Measurements from ENCODE around the gene P3H4.

P3H4 gene

DNA sequence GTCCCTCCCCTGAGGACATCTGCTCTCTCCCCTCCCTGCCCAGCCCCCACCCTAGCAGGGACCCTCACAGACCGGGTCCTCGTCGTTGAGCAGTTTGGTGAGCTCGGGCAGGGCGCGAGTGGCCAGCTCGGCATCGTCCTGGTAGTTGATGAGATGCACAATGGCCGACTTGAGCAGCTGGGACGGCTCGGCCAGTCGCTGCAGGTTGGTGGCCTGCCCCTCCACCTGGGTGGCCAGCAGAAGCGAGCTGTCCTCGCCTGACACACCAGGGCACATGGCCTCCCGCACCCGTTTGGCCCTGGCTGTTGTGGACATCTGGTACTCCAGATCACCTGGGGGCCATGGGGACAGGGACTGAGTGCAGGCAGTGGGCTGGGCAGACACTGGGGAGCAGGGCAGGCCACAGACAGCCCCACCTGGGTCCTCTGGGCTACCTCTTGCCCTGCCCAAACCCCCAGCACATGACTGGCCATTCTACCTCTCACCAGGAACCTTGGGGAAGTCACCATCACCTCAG lies 42.3 kb downstream of the P3H4 start:
- DNase-seq: no peak

GRCh38 chr17:41768682-41769288 lies 43.0 kb downstream of the P3H4 start:
- no peak for DNase-seq

- no peak for DNase-seq
Measured at GRCh38 chr17:41767324-41768042, 44.3 kb downstream of the P3H4 start.

DNA sequence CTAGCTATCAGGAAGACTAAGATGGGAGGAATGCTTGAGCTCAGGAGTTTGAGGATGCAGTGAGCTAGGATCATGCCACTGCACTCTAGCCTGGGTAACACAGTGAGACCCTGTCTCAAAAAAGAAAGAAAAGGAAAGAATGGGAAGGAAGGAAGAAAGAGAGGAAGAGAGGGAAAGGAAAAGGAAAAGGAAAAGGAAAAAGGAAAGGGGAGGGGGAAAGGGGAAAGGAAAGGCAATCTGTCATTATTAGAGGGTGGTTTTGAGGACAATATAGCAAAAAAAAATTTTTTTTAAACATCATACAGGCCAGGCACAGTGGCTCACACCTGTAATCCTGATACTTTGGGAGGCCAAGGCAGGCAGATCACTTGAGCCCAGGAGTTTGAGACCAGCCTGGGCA lies 45.6 kb downstream of the P3H4 start:
- DNase-seq: no peak

- DNase-seq: no peak
Measured at GRCh38 chr17:41763327-41763726, 48.4 kb downstream of the P3H4 start.

DNA sequence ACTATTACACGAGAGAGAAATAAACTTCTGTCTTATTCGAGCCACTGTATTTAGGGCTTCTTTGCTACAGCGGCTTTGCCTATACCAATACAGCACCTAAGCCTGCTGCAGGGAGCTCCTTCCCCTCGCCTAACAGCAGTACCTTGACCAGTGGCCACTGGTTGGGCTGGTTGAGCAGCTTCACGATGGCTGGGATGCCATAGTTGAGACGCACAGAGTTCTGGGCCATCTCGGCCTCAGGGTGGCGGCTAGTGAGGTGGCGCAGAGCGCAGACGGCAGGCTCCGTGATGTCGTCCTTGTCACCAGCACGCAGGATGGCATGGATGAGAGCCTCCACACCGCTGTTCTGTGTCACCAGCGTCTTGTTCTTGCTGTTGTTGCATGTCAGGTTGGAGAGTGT lies 48.9 kb downstream of the P3H4 start:
- DNase-seq: no peak

- no peak for DNase-seq
Measured at GRCh38 chr17:41762391-41762790, 49.4 kb downstream of the P3H4 start.

DNA sequence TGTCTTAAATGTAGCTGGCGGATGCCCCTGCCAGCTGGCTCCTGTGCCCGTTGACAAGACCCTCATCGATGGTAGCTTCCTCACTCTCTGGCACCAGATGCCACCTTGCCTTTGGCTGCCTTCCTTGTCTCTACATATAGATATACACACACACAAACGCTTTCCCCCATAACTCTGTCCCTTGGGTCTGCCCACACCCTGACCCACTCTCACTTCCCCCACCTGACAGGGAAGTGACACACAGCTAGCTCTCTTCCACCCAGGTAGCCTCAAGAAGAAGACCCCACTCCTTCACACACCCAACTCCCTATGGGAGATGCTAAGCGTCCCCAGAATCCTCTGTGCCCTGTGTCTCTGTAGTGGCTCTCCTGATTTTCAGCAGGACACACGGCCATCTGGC lies 50.9 kb downstream of the P3H4 start:
- no peak for DNase-seq

GRCh38 chr17:41758601-41759000 lies 53.1 kb downstream of the P3H4 start:
- no peak for DNase-seq

DNA sequence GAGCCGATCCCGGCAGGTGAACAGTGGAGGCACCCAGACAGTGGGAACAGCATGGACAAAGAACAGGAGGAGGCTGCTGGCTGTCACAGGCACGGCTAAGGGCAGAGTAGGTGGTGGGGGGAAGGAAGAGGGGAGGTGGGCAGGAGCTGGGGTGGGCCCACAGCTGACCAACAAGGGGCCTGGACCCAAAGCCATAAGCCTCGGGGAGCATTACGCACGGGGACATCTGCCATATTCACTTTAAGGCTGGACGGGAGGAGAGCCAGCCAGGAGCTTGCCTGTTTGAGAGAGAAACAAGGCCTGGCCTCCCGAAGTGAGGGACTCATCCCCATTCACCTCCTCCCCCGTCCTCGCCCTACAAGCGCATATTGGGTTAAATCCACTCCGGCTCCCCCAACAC lies 57.7 kb downstream of the P3H4 start:
- no peak for DNase-seq

Measured in CD4-positive, alpha-beta T cell treated with Interferon gamma for 1 hour (primary cell).